Tibial nerve (tissue), 4 donors: Measurements from ENCODE around the gene TSEN54. TPM values are rescaled to one million over a fixed set of nuclear protein-coding genes. Genes with fewer than 3 reads are reported as not detected.

Experiments
- DNase-seq, 2 donors: peaks; one replicate each; pipeline ENCODE4 v3.0.0-alpha.2; 2019; ENCODE audit warnings: low spot score in 2 of 2
- H3K27ac ChIP-seq, 4 donors: fragments of 200-600 bp; sonication (generic) in 3 of 4; one replicate each; pipeline ENCODE4 v1.5.1; 2017 to 2019; ENCODE audit warnings: mild to moderate bottlenecking in 1 of 4
- H3K27me3 ChIP-seq, 2 donors: fragments of 200-600 bp; sonication (generic) in 1 of 2; one replicate each; pipeline versions ENCODE4 v1.5.1 to v1.6.0; 2017 to 2019
- H3K36me3 ChIP-seq, 3 donors: fragments of 200-600 bp; sonication (generic); one replicate each; pipeline ENCODE4 v1.5.1; 2018 to 2019
- H3K4me1 ChIP-seq, 4 donors: fragments of 200-600 bp; sonication (generic) in 3 of 4; one replicate each; pipeline ENCODE4 v1.5.1; 2017 to 2019
- H3K4me3 ChIP-seq, 4 donors: fragments of 200-600 bp; sonication (generic) in 3 of 4; one replicate each; pipeline ENCODE4 v1.5.1; 2017 to 2019; ENCODE audit warnings: mild to moderate bottlenecking in 1 of 4, moderate library complexity in 1 of 4
- H3K9me3 ChIP-seq, 4 donors: fragments of 200-600 bp; sonication (generic) in 3 of 4; one replicate each; pipeline ENCODE4 v1.5.1; 2017 to 2019
- CTCF ChIP-seq, 5 experiments: fragments of 200-600 bp in 3 of 5; fragments of 450-650 bp in 2 of 5; sonication (generic) in 3 of 5; IDR thresholded peaks; one replicate each; pipeline ENCODE4 v1.5.1; 2016 to 2019; ENCODE audit warnings: antibody characterized with exemption in 5 of 5, mild to moderate bottlenecking in 3 of 5, moderate library complexity in 2 of 5
- EP300 ChIP-seq, 2 donors: sonication (generic); formaldehyde crosslinking; IDR thresholded peaks; one replicate each; pipeline ENCODE4 v1.6.1; 2017; ENCODE audit warnings: antibody characterized with exemption in 2 of 2, mild to moderate bottlenecking in 1 of 2
- POLR2A ChIP-seq, 2 donors: fragments of 450-650 bp; IDR thresholded peaks; one replicate each; pipeline ENCODE4 v1.6.1; 2017; ENCODE audit warnings: antibody characterized with exemption in 2 of 2, mild to moderate bottlenecking in 2 of 2, moderate library complexity in 2 of 2
- WGBS, 2 donors: methylation state at CpG; one replicate each; pipeline ENCODE4 v1.1.5; 2018; 5-methylcytosine and 5-hydroxymethylcytosine counted together
- total RNA-seq, 4 donors: library from RNA; depleted of rRNA; stranded (reverse); fragments of >200 nt; gene quantifications; one replicate each; pipeline ENCODE4 v1.1.0, GENCODE V29; 2016

TSEN54 gene
- total RNA-seq, 4 donors from 2014 or later = 43.3 to 84.6 (median 53.0) TPM

GRCh38 chr17:75555679-75556153 lies 39.4 kb downstream of the TSEN54 start:
- H3K4me1 ChIP-seq = peaks cover 0 to 7% (median 0%) of the 10 kb centered on the region in 4 donors
- H3K4me3 ChIP-seq = no peak overlapping the region
- no peak overlapping the region for H3K27ac ChIP-seq
- no peaks in the 10 kb centered on the region for H3K9me3 ChIP-seq
- WGBS, 2 donors = 88 to 91% methylated on average over 21 of the region's 21 CpGs
- H3K27me3 ChIP-seq = no peaks in the 10 kb centered on the region
- no peak for DNase-seq
- H3K36me3 ChIP-seq = no peaks in the 10 kb centered on the region
- TF ChIP-seq POLR2A (IDR thresholded peaks at IDR 0.05) = no peak
- no peak for TF ChIP-seq CTCF (IDR thresholded peaks at IDR 0.05)
- no peak for TF ChIP-seq EP300 (IDR thresholded peaks at IDR 0.05)

- TF ChIP-seq CTCF (IDR thresholded peaks at IDR 0.05) (no peak), EP300 (IDR thresholded peaks at IDR 0.05) (no peak), POLR2A (IDR thresholded peaks at IDR 0.05) (no peak)
- DNase-seq = no peak
- no peaks in the 10 kb centered on the region for H3K27me3 ChIP-seq
- no peaks in the 10 kb centered on the region for H3K36me3 ChIP-seq
- no peak overlapping the region for H3K4me3 ChIP-seq
- H3K27ac ChIP-seq = no peak overlapping the region
- 43 to 54% methylated on average over 8 to 11 of the region's 15 CpGs for WGBS, 2 donors
- no peaks in the 10 kb centered on the region for H3K9me3 ChIP-seq
- H3K4me1 ChIP-seq = peaks cover 0 to 7% (median 0%) of the 10 kb centered on the region in 4 donors
These were observed 40.9 kb downstream of the TSEN54 start for GRCh38 chr17:75557075-75557851.

GRCh38 chr17:75557852-75558665 lies 41.7 kb downstream of the TSEN54 start:
- H3K4me1 ChIP-seq = peaks cover 0 to 7% (median 0%) of the 10 kb centered on the region in 4 donors
- peaks cover 0 to 6% (median 0%) of the 10 kb centered on the region in 3 donors for H3K36me3 ChIP-seq
- no peaks in the 10 kb centered on the region for H3K27me3 ChIP-seq
- H3K4me3 ChIP-seq = no peak overlapping the region
- no peaks in the 10 kb centered on the region for H3K9me3 ChIP-seq
- no peak overlapping the region for H3K27ac ChIP-seq
- no peak for DNase-seq
- no peak for TF ChIP-seq EP300 (IDR thresholded peaks at IDR 0.05)
- TF ChIP-seq CTCF (IDR thresholded peaks at IDR 0.05) = no peak
- TF ChIP-seq POLR2A (IDR thresholded peaks at IDR 0.05) = no peak
- 86 to 94% methylated on average over 6 to 16 of the region's 18 CpGs for WGBS, 2 donors

- H3K4me3 ChIP-seq = no peak overlapping the region
- H3K27ac ChIP-seq = no peak overlapping the region
- no peak for DNase-seq
- 86 to 89% methylated on average over 34 to 38 of the region's 38 CpGs for WGBS, 2 donors
- H3K4me1 ChIP-seq = peaks cover 0 to 7% (median 0%) of the 10 kb centered on the region in 4 donors
- no peaks in the 10 kb centered on the region for H3K9me3 ChIP-seq
- H3K27me3 ChIP-seq = no peaks in the 10 kb centered on the region
- H3K36me3 ChIP-seq = peaks cover 0 to 14% (median 0%) of the 10 kb centered on the region in 3 donors
- TF ChIP-seq EP300 (IDR thresholded peaks at IDR 0.05) = no peak
- no peak for TF ChIP-seq POLR2A (IDR thresholded peaks at IDR 0.05)
- no peak for TF ChIP-seq CTCF (IDR thresholded peaks at IDR 0.05)
These were observed 42.6 kb downstream of the TSEN54 start for GRCh38 chr17:75558666-75559530.
